Skeletal muscle tissue (tissue), 4 donors: Measurements from ENCODE around the gene MAFG. TPM values are rescaled to one million over a fixed set of nuclear protein-coding genes. Genes with fewer than 3 reads are reported as not detected.
A peak's percentile ranks its signal among the peaks of the same experiment; 100 is the strongest.

Experiments
- H3K27ac ChIP-seq: one replicate; pipeline ENCODE4 v1.7.0; 2013; ENCODE audit warnings: mild to moderate bottlenecking, low read depth, low read length, inconsistent platforms
- H3K27me3 ChIP-seq, 3 donors: one replicate each; pipeline ENCODE4 v1.7.0; 2013; ENCODE audit warnings: low read length in 3 of 3; ENCODE audit not compliant: control insufficient read depth in 3 of 3, insufficient read depth in 3 of 3
- H3K36me3 ChIP-seq, 3 donors: one replicate each; pipeline ENCODE4 v1.7.0; 2013; ENCODE audit warnings: low read length in 3 of 3; ENCODE audit not compliant: control insufficient read depth in 3 of 3, insufficient read depth in 3 of 3
- H3K4me1 ChIP-seq, 3 donors: one replicate each; pipeline ENCODE4 v1.7.0; 2013; ENCODE audit warnings: low read length in 3 of 3, mild to moderate bottlenecking in 3 of 3; ENCODE audit not compliant: control insufficient read depth in 3 of 3, insufficient read depth in 3 of 3
- H3K4me3 ChIP-seq, 3 donors: one replicate each; pipeline ENCODE4 v1.7.0; 2013; ENCODE audit warnings: low read length in 3 of 3
- H3K9ac ChIP-seq, 3 donors: one replicate each; pipeline ENCODE4 v1.7.0; 2013; ENCODE audit warnings: low read length in 3 of 3, mild to moderate bottlenecking in 3 of 3, moderate library complexity in 2 of 3, low read depth in 1 of 3
- H3K9me3 ChIP-seq, 3 donors: one replicate each; pipeline ENCODE4 v1.7.0; 2013; ENCODE audit warnings: low read length in 3 of 3; ENCODE audit not compliant: control insufficient read depth in 3 of 3
- total RNA-seq: library from RNA; depleted of rRNA; stranded (reverse); fragments of >200 nt; gene quantifications from one replicate; pipeline ENCODE4 v1.2.3, GENCODE V29; 2014
- donor health status: Osteomylitis.

Gene MAFG
- total RNA-seq, 1 donor from 2014 or later = 8.9 TPM

GRCh38 chr17:81915331-81915730, 12.2 kb downstream of the MAFG start:
- Histone ChIP-seq H3K4me3 (no peak overlapping the region), H3K36me3 (peaks cover 44 to 51% (median 49%) of the 10 kb centered on the region in 3 donors), H3K27me3 (no peaks in the 10 kb centered on the region), H3K27ac (no peak overlapping the region), H3K9ac (no peak overlapping the region), H3K9me3 (no peaks in the 10 kb centered on the region), H3K4me1 (peaks cover 32 to 56% (median 37%) of the 10 kb centered on the region in 3 donors)

DNA sequence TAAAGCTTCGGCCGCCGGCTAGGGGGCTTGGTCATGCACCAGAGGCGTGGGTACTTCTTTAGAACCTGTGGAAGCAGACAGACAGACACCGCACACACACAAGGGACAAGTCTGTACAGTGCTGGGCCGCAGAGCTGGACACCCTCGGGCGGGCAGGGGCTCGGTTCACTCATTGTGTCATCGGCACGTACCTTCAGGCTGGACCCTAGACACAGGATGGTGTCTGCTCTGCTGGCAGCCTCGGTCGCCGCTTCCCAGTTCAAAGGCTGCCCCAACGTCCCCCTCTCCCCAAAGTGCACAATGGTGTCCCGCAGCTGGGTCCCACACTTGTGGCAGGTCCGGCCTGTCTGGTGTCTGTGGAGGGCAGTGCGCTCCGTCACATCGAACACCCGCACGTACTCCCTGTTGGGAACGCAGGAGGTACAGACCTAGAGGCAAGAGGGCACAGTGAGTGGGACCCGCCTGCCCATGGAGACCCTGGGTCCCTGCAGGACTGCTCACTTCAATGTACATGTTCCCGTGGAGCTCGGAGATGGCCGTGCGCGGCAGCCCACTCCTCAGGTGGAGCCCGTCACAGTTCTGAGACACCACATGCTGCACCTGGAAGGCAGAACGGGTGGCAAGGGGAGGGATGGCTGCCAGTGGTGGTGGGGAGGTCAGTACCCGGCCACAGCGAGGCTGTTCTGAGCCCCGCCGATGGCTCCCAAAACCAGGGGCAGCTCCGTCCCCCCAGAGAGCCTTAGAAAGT, 13.3 kb downstream of the MAFG start:
- no peaks in the 10 kb centered on the region for H3K27me3 ChIP-seq
- H3K9ac ChIP-seq = no peak overlapping the region
- H3K4me3 ChIP-seq = no peak overlapping the region
- H3K36me3 ChIP-seq = peaks cover 38 to 41% (median 41%) of the 10 kb centered on the region in 3 donors
- H3K4me1 ChIP-seq = peaks cover 29 to 56% (median 31%) of the 10 kb centered on the region in 3 donors
- H3K27ac ChIP-seq = no peak overlapping the region
- no peaks in the 10 kb centered on the region for H3K9me3 ChIP-seq

GRCh38 chr17:81913394-81914102, 14.0 kb downstream of the MAFG start:
- no peaks in the 10 kb centered on the region for H3K27me3 ChIP-seq
- no peak overlapping the region for H3K9ac ChIP-seq
- no peak overlapping the region for H3K27ac ChIP-seq
- no peaks in the 10 kb centered on the region for H3K9me3 ChIP-seq
- no peak overlapping the region for H3K4me3 ChIP-seq
- H3K36me3 ChIP-seq = peaks cover 36 to 41% (median 39%) of the 10 kb centered on the region in 3 donors
- peaks cover 23 to 51% (median 25%) of the 10 kb centered on the region in 3 donors for H3K4me1 ChIP-seq

DNA sequence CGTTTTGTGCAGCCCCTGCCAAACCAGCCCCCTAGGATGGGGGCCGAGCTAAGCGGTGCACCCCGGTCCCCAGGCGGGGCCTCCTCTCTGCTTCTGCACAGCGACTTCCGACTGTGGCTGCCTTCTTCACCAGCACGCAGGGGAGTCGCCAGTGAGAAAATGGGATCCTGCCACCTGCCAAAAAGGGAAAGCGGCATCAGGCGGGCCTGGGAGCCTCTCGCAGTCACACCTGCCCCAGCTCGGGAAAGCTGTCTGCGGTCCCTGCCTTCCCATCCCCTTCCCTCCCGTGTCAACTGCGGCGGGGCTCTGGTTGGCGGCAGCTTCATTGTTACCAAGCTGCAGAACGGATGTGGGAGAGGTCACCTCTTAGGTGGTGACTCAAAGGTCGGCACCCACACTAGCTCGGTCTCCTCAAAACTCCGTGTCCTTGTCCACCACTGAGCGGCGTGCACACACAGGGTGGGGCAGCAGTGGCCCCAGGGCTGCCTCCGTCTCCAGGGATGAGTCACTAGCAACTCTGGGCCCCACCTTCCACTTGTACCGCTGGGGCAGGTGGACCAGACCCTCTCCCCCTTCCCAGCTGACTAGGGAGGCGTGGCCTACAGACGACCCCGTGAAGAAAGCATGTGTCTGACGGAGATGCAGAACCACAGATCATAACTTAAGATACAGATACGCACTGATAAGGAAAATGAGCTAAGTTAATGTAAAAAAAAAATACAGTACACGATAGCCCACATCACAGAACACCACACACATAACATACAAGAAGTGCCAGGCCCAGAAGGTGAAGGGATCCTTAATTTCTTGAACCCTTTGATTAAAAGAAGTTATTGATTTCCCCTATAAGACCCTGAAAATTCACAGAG, 14.9 kb downstream of the MAFG start:
- Histone ChIP-seq H3K27me3 (no peaks in the 10 kb centered on the region), H3K36me3 (peaks cover 38 to 41% (median 39%) of the 10 kb centered on the region in 3 donors), H3K27ac (no peak overlapping the region)

DNA sequence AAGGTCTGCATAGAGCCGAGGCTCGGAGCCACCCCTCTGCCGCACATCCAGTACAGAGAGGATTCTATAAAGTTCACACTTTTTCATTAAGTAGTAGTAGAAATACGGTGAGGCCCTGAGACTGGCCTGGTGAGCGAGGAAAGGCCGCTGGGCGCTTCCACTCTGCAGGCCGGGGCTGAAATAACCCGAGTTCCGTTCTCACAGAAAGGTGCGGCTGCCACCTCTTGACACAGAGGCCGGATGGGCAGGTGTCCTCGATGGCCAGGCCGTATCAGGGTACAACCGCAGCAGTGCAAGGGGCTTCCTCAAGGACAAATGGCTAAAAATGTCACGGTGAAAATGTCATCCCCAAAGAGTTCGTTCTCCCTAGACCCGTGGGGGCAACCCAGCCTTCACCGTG, 15.6 kb downstream of the MAFG start:
- Histone ChIP-seq H3K36me3 (peaks cover 39 to 41% (median 39%) of the 10 kb centered on the region in 3 donors), H3K4me3 (peak overlapping the region in 1 of 3 donors; percentile 49), H3K27me3 (no peaks in the 10 kb centered on the region), H3K9ac (peak overlapping the region in 1 of 3 donors; percentile 50), H3K4me1 (peaks cover 22 to 54% (median 25%) of the 10 kb centered on the region in 3 donors), H3K27ac (peak overlapping the region; percentile 65), H3K9me3 (no peaks in the 10 kb centered on the region)

More for the DNA sequence above, 14.9 kb downstream of the MAFG start:
- no peaks in the 10 kb centered on the region for H3K9me3 ChIP-seq
- H3K9ac ChIP-seq = no peak overlapping the region
- H3K4me1 ChIP-seq = peaks cover 23 to 52% (median 24%) of the 10 kb centered on the region in 3 donors
- H3K4me3 ChIP-seq = no peak overlapping the region

GRCh38 chr17:81911277-81911961, 16.1 kb downstream of the MAFG start, which contains the start of gene PCYT2:
PCYT2 (minus strand) TSS chr17:81911399; CDS start chr17:81911355, 44 bp downstream.
- Histone ChIP-seq H3K4me1 (peaks cover 22 to 56% (median 25%) of the 10 kb centered on the region in 3 donors), H3K27ac (peak within 1 kb of the TSS; percentile 65), H3K9me3 (no peaks in the 10 kb centered on the region), H3K36me3 (peaks cover 39 to 41% (median 41%) of the 10 kb centered on the region in 3 donors), H3K9ac (peak within 1 kb of the TSS; percentile 65 to 83 (median 71)), H3K4me3 (peak within 1 kb of the TSS; percentile 67 to 84 (median 83)), H3K27me3 (no peaks in the 10 kb centered on the region)

DNA sequence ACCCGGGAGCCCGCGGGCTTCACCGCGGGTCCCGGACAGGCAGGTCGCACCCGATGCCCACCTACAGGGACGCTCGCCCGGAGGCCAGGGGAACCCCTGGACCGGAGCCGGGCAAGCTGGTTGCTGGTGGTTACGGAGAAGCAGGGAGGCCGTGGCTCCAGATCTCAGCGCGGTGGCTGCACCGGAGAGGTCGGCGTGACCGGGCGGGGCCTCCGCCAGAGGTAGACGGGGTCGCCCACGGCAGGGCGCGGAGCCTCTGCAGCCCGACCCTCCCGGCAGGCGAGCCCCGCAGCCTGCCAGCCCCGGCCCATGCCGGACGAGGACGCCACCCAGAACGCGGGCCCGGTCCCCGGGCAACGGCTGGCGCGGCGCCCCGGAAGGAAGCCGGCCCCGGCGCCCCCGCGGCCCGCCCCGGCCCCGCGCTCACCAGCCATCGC, 16.7 kb downstream of the MAFG start:
- Histone ChIP-seq H3K9me3 (no peaks in the 10 kb centered on the region), H3K4me3 (peak overlapping the region; percentile 67 to 84 (median 83)), H3K27ac (no peak overlapping the region), H3K9ac (peak overlapping the region; percentile 65 to 83 (median 71)), H3K4me1 (peaks cover 22 to 53% (median 25%) of the 10 kb centered on the region in 3 donors), H3K36me3 (peaks cover 38 to 45% (median 39%) of the 10 kb centered on the region in 3 donors), H3K27me3 (no peaks in the 10 kb centered on the region)

DNA sequence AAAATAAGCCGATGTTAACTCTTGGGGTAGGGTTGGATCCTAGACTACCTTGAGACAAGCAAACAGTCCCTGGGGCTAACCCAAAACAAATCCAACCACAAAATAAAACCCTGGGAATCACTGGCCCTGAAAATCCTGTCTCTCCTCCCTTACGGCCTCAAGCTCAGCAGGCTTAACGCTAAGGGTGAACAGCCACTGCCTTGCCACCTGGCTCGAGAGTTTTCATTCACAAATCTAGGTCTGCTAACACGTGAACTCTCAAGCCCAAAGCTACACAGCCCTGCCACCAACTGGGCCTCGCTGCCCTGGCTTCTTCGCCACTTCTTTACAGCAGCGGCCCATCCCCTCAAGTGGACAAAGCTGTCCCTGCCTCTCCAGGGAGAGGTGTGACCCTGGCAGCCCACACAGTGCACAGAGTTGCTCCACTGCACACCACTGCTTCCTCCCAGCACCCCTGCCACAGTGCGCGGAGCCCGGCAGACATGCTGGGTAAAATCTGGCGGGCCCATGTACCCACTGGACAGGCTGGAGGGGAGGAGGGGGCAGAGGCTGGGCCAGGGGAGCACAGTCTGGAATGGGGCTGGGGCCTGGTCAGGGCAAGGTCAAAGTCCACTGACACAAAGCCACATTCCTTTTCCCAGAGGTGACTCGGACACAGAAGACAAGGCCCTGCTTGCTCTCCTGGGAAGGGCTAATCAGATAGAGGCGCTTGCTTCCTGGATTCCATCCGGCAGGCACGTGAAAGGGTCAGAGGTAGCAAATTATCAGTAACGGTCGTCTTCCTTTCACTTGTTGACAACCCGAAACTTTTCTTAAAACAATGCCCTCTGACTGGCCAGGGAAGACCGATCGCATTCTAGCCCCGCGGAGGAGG, 17.3 kb downstream of the MAFG start:
- no peak overlapping the region for H3K27ac ChIP-seq
- H3K9ac ChIP-seq = peak overlapping the region; percentile 65 to 83 (median 71)
- peak overlapping the region; percentile 67 to 84 (median 83) for H3K4me3 ChIP-seq
- H3K27me3 ChIP-seq = no peaks in the 10 kb centered on the region
- H3K4me1 ChIP-seq = peaks cover 22 to 46% (median 25%) of the 10 kb centered on the region in 3 donors
- peaks cover 31 to 40% (median 33%) of the 10 kb centered on the region in 3 donors for H3K36me3 ChIP-seq
- no peaks in the 10 kb centered on the region for H3K9me3 ChIP-seq
